ENCODE results near the gene SCFD1.
"Not testable (repeated sequence)": the region's sequence is repeated elsewhere in the genome, so short reads cannot be mapped to it uniquely, and the experiment has no call there.

Gene SCFD1

DNA sequence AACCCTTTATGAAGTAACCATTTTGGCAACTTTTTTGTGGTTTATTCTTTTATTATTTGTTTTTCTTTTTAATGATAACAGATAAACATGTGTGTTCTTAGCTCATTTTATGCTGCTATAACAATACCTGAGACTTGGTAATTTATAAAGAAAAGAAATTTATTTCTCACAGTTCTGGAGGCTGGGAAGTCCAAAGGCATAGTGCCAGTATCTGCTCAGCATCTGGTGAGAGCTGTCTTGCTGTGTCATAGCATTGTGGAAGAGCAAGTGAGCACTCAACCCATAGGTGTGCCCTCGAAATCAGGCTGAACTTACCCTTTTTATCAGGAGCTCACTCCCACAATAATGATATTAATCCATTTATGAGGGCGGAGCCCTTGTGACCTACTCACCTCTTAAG lies 8.0 kb upstream of the SCFD1 start:
- no peak for DNase-seq

DNA sequence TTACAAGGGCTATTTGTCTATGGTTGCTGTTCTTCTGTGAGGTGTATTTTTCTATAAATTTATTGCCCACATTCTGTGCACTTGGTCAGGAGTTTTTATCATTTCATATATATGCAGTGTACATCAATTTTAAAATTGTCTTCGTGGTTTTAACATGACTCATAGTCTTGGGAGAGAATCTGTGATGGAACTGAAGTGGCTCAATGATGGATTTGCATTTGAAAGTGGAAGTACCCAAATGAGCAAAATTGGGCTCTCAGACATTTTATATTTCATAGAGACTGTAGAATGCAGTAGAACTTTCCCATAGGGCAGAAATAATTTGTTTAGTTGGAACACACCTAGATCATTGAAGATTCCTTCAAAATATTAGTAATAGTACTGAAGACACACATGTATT lies 1.9 kb upstream of the SCFD1 start:
- no peak for DNase-seq

DNA sequence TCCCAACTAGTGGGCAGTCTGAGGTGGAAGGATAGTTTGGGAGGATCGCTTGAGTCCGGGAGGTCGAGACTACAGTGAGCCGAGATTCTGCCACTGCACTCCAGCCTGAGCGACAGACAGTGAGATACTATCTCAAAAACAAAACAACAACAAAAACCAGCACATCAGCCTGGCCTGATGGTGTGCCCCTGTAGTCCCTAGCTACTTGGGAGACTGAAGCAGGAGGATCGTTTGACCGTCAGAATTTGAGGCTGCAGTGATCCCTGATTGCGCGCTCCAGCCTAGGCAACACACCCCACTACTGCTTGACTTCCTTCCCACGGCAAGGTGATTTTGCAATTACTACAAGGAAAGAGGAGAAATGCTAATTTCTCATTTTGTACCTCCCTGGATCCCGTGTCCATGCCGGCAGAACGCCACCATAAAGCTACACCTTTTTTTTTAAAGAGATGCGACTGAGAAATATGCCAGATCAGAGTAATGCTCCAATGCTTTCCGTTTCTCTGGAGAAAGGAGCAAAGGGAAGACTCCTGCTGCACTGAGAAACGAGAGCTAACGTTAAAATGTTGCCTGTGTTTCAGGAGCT lies 672 bp upstream of the SCFD1 start:
- DNase-seq = no peak

DNA sequence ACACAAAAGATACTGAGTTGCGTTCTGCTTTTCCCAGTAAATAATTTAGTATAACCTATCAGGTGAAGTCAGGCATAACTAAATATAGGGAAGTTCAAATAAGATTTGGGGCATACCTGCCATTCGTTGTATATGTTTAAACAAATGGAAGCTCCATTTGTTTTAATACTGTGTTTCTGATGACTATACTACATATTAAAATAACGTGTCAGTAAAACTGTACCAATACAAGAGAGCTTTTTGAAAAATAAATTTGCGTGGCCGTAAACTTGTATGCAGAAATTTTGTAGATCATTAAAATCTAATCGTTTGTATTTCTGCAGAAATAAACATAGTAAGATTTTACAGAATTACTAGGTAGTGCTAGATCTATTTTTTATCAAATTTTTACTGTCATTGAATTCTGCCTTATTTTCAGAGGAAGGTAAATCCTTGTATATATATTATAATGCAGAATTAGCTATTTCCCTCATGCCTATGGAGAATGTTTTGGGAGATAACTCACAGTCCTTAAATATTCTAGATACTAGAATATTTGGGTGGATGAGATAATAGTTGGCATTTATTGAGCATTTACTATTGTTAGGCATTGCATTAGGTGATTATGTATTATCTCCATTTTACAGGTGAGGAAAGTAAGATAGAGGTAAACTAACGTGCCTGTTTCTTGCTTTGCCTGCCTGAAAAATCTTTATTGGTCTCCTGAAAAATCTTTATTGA lies 1.5 kb downstream of the SCFD1 start:
- no peak for DNase-seq

DNA sequence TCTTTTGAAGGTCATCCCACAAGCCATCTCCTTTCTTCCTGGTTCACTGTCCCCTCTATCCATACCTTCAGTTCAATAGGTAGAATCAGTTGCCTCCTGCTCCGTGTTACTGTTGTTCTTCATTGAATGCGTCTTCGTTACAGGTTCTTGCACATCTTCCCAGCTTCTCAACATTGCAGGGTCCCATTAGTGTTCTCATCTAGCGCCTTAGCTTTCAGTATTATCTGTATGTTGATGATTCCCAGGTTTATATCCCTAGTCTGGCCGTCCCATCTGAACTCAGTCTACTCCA lies 2.0 kb downstream of the SCFD1 start:
- no peak for DNase-seq

DNA sequence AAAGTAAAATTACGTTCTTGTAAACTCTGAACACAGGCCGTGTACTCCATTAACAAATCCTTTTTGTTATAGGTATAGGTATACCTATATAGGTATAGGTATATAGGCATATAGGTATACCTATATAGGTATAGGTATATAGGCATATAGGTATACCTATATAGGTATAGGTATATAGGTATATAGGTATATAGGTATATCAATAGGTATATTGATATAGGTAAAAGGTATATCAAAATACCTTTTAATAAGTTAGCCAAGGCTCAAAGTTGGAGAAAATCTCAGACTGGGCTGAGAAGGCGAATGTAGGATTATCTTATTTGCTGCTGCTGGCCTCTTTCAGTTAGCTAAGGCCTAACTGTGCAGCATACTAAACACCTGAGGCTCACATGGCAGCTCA lies 3.4 kb downstream of the SCFD1 start:
- DNase-seq = no peak

DNA sequence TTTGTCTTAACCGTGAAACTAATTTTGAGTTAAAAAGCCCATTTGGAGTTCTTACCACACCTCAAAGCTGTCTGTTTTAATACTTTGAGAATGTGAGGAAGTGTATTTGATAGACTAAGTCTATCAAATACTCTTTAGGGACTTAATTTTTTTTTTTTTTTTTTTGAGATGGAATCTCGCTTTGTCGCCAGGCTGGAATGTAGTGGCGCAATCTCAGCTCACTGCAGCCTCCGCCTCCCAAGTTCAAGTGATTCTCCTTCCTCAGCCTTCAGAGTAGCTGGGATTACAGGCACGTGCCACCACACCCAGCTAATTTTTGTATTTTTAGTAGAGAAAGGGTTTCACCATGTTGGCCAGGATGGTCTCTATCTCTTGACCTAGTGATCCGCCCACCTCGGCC lies 7.3 kb downstream of the SCFD1 start:
- DNase-seq = not testable (repeated sequence)

DNA sequence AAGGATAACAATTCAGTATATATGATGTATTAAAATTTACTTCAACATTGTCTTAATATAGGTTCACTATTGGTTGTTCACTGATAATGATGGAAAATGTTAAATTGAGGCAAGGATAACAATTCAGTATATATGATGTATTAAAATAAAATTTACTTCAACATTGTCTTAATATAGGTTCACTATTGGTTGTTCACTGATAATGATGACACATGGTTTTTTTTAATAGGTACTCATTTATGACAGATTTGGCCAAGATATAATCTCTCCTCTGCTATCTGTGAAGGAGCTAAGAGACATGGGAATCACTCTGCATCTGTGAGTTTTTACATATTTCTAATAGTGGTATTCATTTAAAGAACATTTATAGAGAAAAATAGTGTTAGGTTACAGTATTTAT lies 8.1 kb downstream of the SCFD1 start:
- DNase-seq = no peak

DNA sequence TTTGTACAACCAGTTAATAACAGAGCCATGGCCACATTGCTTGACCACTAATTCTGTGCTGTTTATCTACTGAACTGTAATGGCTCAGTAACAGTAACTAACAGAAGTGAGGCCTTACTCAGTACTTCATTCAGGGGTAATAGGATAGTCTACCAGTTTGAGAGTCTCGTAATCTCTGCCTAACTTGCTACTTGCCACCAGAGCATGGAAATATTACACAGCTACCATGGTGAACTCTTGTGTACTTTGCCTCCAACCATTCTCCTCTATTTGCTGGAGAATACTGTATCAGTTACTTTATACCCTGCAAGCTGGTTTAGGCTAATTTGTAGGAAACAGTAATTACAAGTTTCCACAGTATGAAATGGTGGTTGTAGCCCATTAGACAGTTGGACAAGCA lies 10.6 kb downstream of the SCFD1 start:
- DNase-seq = no peak

DNA sequence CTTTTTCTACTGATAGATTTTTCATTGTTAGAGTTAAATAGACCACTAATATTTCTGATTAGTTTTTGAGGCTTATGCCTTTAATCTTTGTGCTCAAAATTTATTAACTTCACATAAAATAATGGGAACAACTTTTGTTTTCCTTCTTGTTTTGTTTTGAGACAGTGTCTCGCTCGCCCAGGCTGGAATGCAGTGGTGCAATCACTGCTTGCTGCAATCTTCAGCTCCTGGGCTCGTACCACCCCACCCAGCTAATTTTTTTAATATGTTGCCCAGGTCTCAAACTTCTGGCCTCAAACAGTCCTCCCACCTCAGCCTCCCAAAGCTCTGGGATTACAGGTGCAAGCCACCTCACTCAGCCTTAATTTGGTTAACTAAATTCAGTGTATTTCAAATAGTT lies 16.8 kb downstream of the SCFD1 start:
- DNase-seq = no peak

DNA sequence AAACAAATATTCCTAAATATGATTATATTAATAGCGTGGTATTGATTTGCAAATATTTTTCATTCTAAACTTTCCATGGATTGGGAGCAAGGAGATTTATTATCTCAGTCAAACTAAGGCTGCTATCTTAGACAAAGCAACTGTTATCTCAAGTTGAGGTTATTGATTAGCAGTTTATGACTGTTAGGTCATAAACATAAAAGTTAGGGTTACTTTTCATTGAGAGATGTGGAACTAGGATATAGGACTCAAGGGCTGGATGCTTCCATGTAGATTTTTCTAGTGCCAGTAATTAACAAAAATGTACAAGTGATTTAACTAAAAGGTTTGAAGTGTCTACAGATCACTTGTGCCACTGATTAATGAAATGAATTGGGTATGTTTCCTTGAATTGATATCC lies 19.1 kb downstream of the SCFD1 start:
- no peak for DNase-seq

DNA sequence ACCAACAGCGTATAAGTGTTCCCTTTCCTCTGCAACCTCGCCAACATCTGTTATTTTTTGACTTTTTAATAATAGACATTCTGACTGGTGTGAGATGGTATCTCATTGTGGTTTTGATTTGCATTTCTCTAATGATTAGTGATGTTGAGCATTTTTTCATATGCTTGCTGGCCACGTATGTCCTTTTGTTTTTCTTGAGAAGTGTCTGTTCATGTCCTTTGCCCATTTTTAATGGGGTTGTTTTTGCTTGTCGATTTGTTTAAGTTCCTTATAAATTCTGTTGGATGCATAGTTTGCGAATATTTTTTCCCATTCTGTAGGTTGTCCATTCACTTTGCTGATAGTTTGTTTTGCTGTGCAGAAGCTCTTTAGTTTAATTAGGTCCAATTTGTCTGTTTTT lies 22.3 kb downstream of the SCFD1 start:
- DNase-seq = not testable (repeated sequence)

DNA sequence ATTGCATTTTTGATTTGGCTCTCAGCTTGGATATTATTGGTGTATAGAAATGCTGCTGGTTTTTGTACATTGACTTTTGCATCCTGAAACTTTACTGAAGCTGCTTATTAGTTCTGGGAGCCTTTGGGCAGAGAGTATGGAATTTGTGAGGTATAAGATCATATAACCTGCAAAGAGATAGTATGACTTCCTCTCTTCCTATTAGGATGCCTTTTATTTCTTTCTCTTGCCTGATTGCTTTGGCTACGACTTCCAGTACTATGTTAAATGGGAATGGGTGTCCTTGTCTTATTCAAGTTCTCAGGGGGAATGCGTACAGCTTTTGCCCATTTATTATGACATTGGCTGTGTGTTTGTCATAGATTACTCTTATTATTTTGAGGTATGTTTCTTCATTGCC lies 23.5 kb downstream of the SCFD1 start:
- no peak for DNase-seq

DNA sequence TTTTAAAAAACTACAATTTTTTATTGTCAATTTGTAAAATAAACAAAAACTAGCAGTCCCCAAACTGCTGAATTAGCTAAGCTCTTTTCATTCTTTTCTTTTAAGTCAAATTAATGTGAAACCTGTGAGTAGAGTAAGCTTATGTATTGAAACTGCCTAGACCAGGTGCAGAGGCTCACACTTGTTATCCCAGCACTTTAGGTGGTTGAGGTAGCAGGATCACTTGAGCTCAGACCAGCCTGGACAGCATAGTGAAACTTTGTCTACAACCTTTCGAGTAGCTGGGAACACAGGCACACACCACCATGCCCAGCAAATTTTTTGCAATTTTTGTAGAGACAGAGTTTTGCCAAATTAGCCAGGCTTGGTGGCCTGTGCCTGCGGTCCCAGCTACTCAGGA lies 26.4 kb downstream of the SCFD1 start:
- no peak for DNase-seq

DNA sequence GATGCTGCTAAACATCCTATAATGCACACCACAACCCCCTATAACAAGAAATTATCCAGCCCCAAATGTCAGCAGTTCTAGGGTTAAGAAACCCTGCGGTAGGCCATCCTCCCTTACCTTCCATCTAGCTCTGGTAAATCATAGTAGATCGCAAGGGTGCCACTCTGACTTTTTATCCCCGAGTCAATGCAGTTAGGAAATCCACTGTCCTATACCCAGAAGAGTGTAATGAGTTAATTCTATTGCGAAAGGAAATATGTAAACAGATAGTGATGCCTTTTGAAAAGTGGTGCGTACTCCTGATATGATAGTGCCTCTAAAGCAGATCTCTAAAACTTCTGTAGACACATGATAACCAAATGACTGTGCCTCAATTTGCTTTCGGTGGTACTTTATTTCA lies 29.8 kb downstream of the SCFD1 start:
- DNase-seq = no peak

DNA sequence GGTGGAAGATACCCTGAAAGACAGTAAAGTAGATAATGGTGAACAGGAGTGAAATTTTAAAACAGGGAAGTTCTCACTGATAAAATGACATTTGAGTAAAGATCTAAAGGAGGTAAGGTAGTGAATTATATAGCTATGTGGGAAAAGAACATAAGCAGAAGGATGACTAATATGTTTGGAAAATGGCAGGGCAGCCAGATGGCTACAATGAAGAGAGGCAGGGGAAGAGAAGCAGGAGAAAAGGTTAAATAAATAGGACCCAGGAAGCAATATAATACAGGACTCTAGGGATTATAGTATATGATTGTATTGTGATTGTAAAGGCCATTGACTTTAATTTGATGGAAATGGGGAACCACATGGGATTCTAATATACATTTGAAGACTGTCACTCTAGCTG lies 33.0 kb downstream of the SCFD1 start:
- DNase-seq = no peak

DNA sequence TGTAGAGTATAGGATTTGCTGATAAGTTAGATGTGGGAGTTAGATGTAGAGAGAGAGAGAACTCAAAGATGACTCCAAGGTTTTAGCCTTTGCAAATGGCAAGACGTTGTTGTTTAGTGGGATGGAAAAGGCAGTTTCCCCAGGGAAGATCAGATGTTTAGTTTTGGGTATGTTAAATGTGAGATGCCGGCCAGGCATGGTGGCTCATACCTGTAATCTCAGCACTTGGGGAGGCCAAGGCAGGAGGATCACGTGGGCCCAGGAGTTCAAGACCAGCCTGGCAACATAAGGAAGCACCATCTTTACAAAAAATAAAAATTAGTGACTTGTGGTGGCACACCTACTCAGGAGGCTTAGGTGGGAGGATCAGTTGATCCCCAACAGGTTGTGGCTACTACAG lies 33.5 kb downstream of the SCFD1 start:
- no peak for DNase-seq

DNA sequence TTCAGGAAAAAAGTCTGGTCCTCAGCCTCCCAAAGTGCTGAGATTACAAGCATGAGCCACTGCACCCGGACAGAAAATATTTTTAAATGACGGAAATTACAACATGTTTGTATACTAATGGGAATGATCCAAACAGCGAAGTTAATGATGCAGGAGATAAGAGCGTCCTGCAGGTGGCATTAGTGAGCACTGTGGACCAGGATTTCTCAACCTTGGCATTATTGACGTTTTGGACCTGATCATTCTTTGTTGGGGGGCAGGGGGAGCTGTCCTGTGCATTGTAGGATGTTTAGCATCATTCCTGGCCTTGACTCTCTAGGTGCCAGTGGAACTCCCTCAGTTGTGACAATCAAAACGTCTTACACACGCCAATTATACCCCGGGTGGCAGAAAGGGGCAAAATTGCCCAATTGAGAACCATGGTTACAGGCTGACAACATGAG lies 34.1 kb downstream of the SCFD1 start:
- DNase-seq = no peak

DNA sequence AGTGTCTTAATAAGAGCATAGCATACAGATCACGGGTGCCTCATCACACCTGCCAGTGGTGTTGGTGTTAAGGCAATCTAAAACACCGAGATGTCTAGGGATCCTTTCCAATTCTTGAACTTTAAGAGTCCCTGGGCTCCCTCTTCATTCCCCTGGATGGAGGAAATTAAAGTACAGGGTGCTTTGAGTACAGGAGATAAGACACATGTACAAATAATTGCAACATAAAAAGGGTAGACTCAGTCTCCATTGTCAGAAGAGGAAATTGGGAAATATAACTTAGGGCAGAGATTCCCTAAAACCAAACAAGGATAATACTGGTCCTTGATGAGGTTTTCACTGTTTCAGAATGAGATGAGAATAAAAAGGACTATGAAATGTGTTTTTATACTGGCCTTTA lies 34.9 kb downstream of the SCFD1 start:
- DNase-seq = no peak

DNA sequence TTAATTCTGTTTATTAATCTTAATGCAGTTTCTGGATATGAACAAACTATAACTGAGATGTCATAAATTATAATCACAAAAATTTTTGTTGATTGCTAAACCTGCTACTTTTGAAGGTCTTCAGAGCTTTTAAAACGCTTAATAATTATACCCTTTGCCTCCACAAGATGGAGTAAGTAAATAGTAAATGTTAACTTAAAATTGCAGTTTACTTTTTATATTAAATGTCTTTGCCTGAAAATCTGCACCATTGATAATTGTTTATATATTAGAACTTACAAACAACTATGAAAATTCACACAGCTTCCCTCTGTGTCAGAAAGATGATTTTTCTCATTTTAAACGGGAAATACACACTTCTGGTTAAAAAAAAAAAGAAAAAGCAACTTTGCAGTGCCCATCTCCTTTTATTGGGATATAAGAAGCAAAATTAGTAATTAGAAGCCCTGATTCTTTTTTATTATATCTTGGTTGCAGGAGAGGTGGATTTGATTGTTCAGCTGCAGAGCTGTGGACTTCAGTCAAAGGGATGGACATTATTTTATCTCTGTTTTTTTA lies 35.6 kb downstream of the SCFD1 start:
- no peak for DNase-seq

DNA sequence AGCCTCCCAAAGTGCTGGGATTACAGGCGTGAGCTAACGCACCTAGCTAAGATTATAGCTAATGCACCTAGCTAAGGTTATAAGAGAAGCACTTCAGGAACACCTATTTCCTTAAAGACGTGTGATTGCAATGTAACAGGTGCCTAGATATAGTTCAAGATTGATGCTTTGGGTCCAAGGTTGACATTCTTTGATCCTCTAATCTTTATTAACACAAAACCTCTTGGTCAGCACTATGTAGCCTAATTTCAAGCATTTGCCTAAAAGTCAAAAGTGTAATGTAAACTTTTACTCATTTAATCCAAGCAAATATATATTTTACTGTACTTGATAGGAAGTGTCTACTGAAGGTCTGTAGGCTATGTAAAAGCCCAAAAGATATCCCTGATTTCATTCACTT lies 36.5 kb downstream of the SCFD1 start:
- no peak for DNase-seq

DNA sequence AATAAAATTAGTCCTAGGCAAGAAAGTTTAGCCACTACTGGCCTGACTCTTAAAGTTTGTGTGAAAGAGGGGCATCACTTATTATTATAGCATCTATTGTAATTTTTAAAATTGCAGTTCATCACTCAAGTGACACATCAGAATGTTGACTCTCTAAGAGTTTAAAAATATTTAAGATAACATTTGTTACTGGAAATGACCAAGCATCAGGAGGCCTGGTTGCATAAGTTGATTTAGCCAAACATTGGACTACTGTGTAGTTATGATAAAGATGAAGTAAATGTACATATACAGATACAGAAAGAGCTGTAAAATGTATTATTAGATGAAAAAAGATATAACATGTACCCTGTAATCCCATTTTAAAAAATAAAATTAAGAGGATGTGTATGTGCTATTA lies 47.5 kb downstream of the SCFD1 start:
- no peak for DNase-seq

DNA sequence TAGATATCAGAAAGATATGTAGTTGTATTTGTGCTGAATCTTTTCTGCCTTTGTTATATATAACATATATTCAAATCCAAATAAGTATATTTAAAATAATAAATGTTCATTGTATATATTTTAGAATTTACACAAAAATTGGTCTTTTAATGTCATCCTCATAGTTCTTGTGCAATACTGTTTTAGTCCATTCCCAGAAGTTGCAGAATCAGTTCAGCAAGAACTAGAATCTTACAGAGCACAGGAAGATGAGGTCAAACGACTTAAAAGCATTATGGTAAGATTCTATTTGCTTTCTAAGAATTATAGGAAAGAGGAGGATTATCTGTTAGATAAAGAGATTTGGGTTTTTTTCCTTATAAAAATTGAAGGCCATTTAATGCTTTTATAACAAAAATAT lies 51.0 kb downstream of the SCFD1 start:
- no peak for DNase-seq

DNA sequence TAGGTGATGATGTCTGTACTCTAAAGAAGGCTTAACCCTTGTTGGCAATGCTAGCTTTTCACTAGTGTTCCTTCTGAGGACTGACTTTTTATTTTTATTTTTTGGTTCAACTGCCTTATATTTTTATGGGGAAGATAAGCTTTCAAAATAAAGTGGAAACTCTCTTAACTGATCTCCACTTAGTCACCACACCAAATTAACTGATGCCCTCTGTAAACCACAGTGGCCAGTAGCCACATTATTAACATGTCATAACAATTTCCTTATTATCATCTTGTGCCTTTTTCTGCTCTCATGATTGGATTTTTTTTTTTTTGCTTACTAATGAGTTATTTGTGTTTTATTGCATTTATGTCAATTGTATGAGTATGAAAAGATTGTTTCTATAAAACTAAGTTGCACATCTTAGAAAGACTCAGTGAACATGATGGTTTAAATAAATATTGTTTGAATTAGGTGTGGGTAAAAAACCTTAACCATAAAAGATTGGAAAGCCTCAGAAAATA lies 56.9 kb downstream of the SCFD1 start:
- no peak for DNase-seq

DNA sequence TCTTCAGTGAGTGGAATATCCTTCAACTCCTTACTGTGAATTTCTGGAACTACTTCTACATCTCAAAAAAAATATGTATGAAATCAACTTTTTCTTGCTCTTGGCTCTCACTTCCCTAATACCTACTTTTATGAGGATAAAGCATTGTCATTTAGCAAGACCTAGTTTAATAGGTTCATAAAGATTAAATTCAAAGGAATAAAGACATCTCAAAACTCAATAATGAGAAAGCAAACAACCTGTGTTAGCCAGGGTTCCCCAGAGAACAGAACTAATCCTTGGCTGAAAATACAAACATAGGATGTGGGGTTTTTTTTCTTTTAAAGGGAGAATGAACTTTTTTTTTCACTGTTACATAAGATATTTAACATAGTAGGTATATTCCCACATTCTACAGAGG lies 57.9 kb downstream of the SCFD1 start:
- DNase-seq = no peak
